ENCODE measurements around the gene TXNL4A. TPM values are rescaled to one million over a fixed set of nuclear protein-coding genes. Genes with fewer than 3 reads are reported as not detected.
A peak's percentile ranks its signal among the peaks of the same experiment; 100 is the strongest.

TXNL4A gene
- total RNA-seq, 1 experiment from 2014 or later: 416 TPM

DNA sequence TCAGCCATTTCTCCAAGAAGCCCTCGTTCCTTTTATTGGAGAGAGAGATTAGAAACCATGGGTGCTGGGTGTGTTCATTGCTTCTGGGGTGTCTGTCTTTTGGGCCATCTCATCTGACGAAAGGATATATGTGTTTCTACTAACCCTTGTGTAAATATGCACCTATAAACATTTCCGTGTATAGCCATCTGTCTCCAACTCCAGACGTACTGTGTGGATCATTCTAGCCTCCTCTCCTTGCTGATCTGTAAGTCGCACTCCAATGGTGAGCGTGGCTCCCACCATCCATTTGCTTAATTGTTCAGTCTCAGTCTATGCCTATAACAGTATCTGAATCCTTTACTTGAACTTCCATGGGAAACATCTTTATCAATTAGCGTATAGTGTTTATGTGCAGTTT is 47.6 kb upstream of the TXNL4A start:
- ATAC-seq: no peak
- CTCF ChIA-PET: no interaction called here
- POLR2A ChIA-PET: no interaction called here

DNA sequence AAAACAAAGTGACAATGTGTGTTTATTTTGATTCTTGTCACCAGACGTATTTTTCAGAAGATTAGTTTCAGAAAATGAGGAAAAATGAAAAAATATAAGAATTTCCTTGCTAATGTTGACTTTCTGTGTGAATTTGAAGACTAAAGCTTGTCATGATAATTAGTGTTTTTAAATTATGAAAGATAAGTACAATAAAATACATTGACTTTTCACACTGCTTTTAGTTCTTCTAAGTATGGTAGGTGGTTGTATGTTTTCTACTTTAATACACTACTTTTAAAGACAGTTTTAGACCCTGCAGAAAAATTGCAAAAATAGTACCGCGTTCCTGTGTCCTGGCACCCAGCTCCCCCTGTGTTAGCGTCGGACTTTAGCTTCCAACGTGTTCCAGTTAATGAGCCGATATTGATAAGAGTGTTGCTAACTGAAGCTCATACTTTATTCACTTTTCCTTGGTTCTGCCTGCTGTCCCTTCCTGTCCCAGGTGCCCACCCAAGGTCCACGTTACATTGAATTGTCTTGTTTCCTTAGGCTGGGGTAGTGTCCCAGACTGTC is 46.6 kb upstream of the TXNL4A start:
- ChIA-PET CTCF (interaction anchor here (0.6 kb wide), 2 partner anchors 49 to 885 kb away, joined by 3 to 4 read pairs; no protein-coding TSS in a partner anchor), POLR2A (interaction anchor here (0.6 to 1.6 kb wide), 3 partner anchors 14 to 204 kb away, joined by 4 read pairs; partner anchors contain the start of gene ADNP2)
- Histone ChIP-seq H3K36me3 (ENCODE audit: control insufficient read depth, insufficient read depth, low read length) (no peaks in the 10 kb centered on the region; the same call in none of the 2 replicates), H3K4me3 (ENCODE audit: low read depth in 2 of 2, low read length in 2 of 2) (peak overlapping the region; percentile 73 to 85), H3K27ac (ENCODE audit: low read length) (peak overlapping the region; percentile 91), H3K4me1 (ENCODE audit: control insufficient read depth, insufficient read depth, low read length) (peaks cover 10% of the 10 kb centered on the region), H3K27me3 (ENCODE audit: control insufficient read depth, insufficient read depth, low read length) (no peaks in the 10 kb centered on the region), H3K9me3 (ENCODE audit: control insufficient read depth, insufficient read depth, low read depth, low read length) (no peaks in the 10 kb centered on the region)
- TF ChIP-seq, protein P1, sequence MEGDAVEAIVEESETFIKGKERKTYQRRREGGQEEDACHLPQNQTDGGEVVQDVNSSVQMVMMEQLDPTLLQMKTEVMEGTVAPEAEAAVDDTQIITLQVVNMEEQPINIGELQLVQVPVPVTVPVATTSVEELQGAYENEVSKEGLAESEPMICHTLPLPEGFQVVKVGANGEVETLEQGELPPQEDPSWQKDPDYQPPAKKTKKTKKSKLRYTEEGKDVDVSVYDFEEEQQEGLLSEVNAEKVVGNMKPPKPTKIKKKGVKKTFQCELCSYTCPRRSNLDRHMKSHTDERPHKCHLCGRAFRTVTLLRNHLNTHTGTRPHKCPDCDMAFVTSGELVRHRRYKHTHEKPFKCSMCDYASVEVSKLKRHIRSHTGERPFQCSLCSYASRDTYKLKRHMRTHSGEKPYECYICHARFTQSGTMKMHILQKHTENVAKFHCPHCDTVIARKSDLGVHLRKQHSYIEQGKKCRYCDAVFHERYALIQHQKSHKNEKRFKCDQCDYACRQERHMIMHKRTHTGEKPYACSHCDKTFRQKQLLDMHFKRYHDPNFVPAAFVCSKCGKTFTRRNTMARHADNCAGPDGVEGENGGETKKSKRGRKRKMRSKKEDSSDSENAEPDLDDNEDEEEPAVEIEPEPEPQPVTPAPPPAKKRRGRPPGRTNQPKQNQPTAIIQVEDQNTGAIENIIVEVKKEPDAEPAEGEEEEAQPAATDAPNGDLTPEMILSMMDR (IDR thresholded peaks at IDR 0.05): no peak
- TF ChIP-seq TCF7L2 (IDR thresholded peaks at IDR 0.05; ENCODE audit: low read depth, low read length): 0 out of 2 replicates have a peak, but pooled peaks have one; percentile 22
- ATAC-seq (no peak), DNase-seq (ENCODE audit: low read depth, low spot score) (no peak)
- intact Hi-C loops (cut with micrococcal nuclease; ENCODE audit: unreplicated experiment): loop anchor here (10.0 kb wide), 1 partner anchor 120 kb away; no protein-coding TSS in a partner anchor
- BruUV-seq (replicated peaks): TSS peak; percentile 72
- in situ Hi-C loops (cut with HindIII; ENCODE audit: low pct_unique_long_range_greater_than_20kb, low sequenced_read_pairs): no loop called here

More for the DNA sequence above, 47.6 kb upstream of the TXNL4A start:
- DNase-seq (ENCODE audit: low read depth, low spot score): no peak
- H3K4me3 ChIP-seq (ENCODE audit: low read depth in 2 of 2, low read length in 2 of 2): peak overlapping the region; percentile 73 to 85; a peak in 3 of 4 replicates
- no TSS peak for BruUV-seq (replicated peaks)
- H3K36me3 ChIP-seq (ENCODE audit: control insufficient read depth, insufficient read depth, low read length): no peaks in the 10 kb centered on the region; the same call in none of the 2 replicates
- H3K27me3 ChIP-seq (ENCODE audit: control insufficient read depth, insufficient read depth, low read length): no peaks in the 10 kb centered on the region
- in situ Hi-C loops (cut with HindIII; ENCODE audit: low pct_unique_long_range_greater_than_20kb, low sequenced_read_pairs) (no loop called here), intact Hi-C loops (cut with micrococcal nuclease; ENCODE audit: unreplicated experiment) (loop anchor here (10.0 kb wide), 1 partner anchor 119 kb away; no protein-coding TSS in a partner anchor)
- no peaks in the 10 kb centered on the region for H3K9me3 ChIP-seq (ENCODE audit: control insufficient read depth, insufficient read depth, low read depth, low read length)
- H3K4me1 ChIP-seq (ENCODE audit: control insufficient read depth, insufficient read depth, low read length): peaks cover 10% of the 10 kb centered on the region
- H3K27ac ChIP-seq (ENCODE audit: low read length): peak overlapping the region; percentile 91
- TF ChIP-seq, protein P1 (IDR thresholded peaks at IDR 0.05): no peak
- TF ChIP-seq SIN3A (IDR thresholded peaks at IDR 0.05; ENCODE audit: borderline replicate concordance, insufficient read depth, low read depth, low read length) (no peak), TCF7L2 (IDR thresholded peaks at IDR 0.05; ENCODE audit: low read depth, low read length) (no peak), POLR2AphosphoS5 (IDR thresholded peaks at IDR 0.05; ENCODE audit: low read depth, low read length) (no peak)
- TF ChIP-seq, protein P2, sequence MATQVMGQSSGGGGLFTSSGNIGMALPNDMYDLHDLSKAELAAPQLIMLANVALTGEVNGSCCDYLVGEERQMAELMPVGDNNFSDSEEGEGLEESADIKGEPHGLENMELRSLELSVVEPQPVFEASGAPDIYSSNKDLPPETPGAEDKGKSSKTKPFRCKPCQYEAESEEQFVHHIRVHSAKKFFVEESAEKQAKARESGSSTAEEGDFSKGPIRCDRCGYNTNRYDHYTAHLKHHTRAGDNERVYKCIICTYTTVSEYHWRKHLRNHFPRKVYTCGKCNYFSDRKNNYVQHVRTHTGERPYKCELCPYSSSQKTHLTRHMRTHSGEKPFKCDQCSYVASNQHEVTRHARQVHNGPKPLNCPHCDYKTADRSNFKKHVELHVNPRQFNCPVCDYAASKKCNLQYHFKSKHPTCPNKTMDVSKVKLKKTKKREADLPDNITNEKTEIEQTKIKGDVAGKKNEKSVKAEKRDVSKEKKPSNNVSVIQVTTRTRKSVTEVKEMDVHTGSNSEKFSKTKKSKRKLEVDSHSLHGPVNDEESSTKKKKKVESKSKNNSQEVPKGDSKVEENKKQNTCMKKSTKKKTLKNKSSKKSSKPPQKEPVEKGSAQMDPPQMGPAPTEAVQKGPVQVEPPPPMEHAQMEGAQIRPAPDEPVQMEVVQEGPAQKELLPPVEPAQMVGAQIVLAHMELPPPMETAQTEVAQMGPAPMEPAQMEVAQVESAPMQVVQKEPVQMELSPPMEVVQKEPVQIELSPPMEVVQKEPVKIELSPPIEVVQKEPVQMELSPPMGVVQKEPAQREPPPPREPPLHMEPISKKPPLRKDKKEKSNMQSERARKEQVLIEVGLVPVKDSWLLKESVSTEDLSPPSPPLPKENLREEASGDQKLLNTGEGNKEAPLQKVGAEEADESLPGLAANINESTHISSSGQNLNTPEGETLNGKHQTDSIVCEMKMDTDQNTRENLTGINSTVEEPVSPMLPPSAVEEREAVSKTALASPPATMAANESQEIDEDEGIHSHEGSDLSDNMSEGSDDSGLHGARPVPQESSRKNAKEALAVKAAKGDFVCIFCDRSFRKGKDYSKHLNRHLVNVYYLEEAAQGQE (IDR thresholded peaks at IDR 0.05; ENCODE audit: insufficient read depth in 1 of 2, low read depth in 2 of 2, low read length in 1 of 2): no peak
